ENCODE measurements around the gene ACLY.
A peak's percentile ranks its signal among the peaks of the same experiment; 100 is the strongest.
"Not testable (repeated sequence)": the region's sequence is repeated elsewhere in the genome, so short reads cannot be mapped to it uniquely, and the experiment has no call there.

Gene ACLY

DNA sequence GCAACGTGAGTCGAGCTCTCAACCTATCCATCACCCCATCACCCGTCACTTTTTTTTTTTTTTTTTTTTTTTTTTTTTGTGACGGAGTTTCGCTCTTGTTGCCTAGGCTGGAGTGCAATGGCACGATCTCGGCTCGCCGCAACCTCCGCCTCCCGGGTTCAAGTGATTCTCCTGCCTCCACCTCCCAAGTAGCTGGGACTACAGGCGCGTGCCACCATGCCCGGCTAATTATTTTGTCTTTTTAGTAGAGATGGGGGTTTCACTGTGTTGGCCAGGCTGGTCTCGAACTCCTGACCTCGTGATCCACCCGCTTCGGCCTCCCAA lies 12.0 kb upstream of the ACLY start:
- POLR2A ChIA-PET = interaction anchor here (0.5 to 2.8 kb wide), 21 partner anchors 8 to 1112 kb away, joined by 3 to 73 read pairs (median 4); partner anchors contain the start of genes ACLY, ATP6V0A1, CNP and JUP
- TF ChIP-seq, protein P1, sequence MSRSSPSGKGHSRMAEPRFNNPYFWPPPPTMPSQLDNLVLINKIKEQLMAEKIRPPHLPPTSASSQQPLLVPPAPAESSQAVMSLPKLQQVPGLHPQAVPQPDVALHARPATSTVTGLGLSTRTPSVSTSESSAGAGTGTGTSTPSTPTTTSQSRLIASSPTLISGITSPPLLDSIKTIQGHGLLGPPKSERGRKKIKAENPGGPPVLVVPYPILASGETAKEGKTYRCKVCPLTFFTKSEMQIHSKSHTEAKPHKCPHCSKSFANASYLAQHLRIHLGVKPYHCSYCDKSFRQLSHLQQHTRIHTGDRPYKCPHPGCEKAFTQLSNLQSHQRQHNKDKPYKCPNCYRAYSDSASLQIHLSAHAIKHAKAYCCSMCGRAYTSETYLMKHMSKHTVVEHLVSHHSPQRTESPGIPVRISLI (tag by site-specific recombination; IDR thresholded peaks at IDR 0.05) = peak; percentile 98
- H3K27ac ChIP-seq (ENCODE audit: extremely low read depth, low read depth, low read length); H3K4me1 ChIP-seq (ENCODE audit: control insufficient read depth, insufficient read depth, low read length); H3K9me3 ChIP-seq (ENCODE audit: control insufficient read depth, insufficient read depth, low read depth, low read length); H3K36me3 ChIP-seq (ENCODE audit: control insufficient read depth in 2 of 2, insufficient read depth in 1 of 2, low read length in 2 of 2): not testable (repeated sequence)
- CTCF ChIA-PET = interaction anchor here (0.6 to 4.6 kb wide), 9 partner anchors 12 to 1688 kb away, joined by 3 to 26 read pairs (median 4); partner anchors contain the start of genes ACLY and NKIRAS2
- H3K4me3 ChIP-seq (ENCODE audit: low read depth, low read length) = peak overlapping the region; percentile 59

DNA sequence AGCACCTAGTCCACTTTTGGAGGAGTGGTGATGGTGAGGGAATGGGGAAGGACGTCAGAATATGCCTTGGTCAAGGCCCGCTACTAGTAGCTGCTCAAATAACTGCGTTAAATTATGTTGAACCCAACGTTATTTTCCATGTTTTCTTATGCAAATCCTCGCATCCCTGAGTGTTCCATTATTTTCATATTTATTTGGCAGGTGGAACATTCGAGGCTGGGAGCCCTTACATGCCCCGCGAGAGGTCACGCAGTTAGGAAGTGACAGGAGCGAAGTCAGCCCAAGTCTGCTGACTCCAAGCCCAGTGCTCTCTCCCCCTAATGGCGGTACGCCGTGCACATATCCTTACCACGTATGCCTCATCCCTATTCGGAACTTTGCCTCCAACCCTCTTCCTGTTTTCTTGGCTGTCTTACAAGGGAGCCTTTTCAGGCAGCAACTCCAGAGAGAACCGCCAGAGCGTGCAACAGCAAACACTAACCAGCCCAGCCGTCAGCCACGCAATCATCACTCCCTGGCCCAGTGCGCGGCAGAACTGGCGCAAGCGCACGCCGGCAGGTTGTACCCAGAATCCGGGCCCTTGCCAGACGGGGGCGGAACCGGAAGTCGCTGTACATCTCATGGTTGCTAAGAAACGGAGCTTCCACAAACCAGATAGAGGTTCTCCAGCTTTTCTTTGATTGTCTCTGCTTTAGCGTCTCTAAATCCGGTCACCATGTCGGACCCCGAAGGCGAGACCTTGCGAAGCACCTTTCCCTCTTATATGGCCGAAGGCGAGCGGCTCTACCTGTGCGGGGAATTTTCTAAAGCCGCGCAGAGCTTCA lies 11.5 kb upstream of the ACLY start, which contains the start of gene ODAD4:
Gene ODAD4, plus strand, starts transcription at position 609 of the 824 bp plus-strand sequence. Its CDS starts 107 bp downstream, at position 716.
- H3K4me3 ChIP-seq (ENCODE audit: low read depth, low read length) = peak within 1 kb of the TSS; percentile 59
- peaks cover 4% of the 10 kb centered on the region; the same call in 1 of the 2 replicates for H3K4me1 ChIP-seq (ENCODE audit: control insufficient read depth, insufficient read depth, low read length)
- H3K36me3 ChIP-seq (ENCODE audit: control insufficient read depth in 2 of 2, insufficient read depth in 1 of 2, low read length in 2 of 2) = peaks cover 0 to 2% of the 10 kb centered on the region in 2 experiments; a peak in 2 of 3 replicates
- ChIA-PET CTCF (interaction anchor here (0.6 to 4.6 kb wide), 12 partner anchors 12 to 1687 kb away, joined by 3 to 26 read pairs (median 3); partner anchors contain the start of genes ACLY and NKIRAS2), POLR2A (interaction anchor here (0.5 to 2.8 kb wide), 24 partner anchors 9 to 1112 kb away, joined by 3 to 73 read pairs (median 4); partner anchors contain the start of genes ACLY, ATP6V0A1, CNP and JUP)
- peak within 1 kb of the TSS; percentile 54 for H3K27ac ChIP-seq (ENCODE audit: extremely low read depth, low read depth, low read length)
- H3K9me3 ChIP-seq (ENCODE audit: control insufficient read depth, insufficient read depth, low read depth, low read length) = no peaks in the 10 kb centered on the region
- TF ChIP-seq ZNF600 (tag by site-specific recombination; IDR thresholded peaks at IDR 0.05) (peak; percentile 99), ZNF626 (tag by site-specific recombination; IDR thresholded peaks at IDR 0.05) (no peak), GLIS2 (tag by site-specific recombination; IDR thresholded peaks at IDR 0.05) (no peak), REPIN1 (tag by site-specific recombination; IDR thresholded peaks at IDR 0.05; ENCODE audit: low read depth) (peak; percentile 68; the same call in 1 of the 2 replicates), ZNF548 (tag by site-specific recombination; IDR thresholded peaks at IDR 0.05) (no peak), ZFP3 (tag by site-specific recombination; IDR thresholded peaks at IDR 0.05; ENCODE audit: low read depth) (no peak; the same call in 1 of the 2 replicates), ZNF169 (tag by site-specific recombination; IDR thresholded peaks at IDR 0.05) (no peak), ZNF174 (tag by site-specific recombination; IDR thresholded peaks at IDR 0.05) (no peak), ZNF785 (tag by site-specific recombination; IDR thresholded peaks at IDR 0.05) (no peak)
- TF ChIP-seq, protein P2, sequence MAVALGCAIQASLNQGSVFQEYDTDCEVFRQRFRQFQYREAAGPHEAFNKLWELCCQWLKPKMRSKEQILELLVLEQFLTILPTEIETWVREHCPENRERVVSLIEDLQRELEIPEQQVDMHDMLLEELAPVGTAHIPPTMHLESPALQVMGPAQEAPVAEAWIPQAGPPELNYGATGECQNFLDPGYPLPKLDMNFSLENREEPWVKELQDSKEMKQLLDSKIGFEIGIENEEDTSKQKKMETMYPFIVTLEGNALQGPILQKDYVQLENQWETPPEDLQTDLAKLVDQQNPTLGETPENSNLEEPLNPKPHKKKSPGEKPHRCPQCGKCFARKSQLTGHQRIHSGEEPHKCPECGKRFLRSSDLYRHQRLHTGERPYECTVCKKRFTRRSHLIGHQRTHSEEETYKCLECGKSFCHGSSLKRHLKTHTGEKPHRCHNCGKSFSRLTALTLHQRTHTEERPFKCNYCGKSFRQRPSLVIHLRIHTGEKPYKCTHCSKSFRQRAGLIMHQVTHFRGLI (tag by site-specific recombination; IDR thresholded peaks at IDR 0.05) = peak; percentile 75
- TF ChIP-seq, protein P3, sequence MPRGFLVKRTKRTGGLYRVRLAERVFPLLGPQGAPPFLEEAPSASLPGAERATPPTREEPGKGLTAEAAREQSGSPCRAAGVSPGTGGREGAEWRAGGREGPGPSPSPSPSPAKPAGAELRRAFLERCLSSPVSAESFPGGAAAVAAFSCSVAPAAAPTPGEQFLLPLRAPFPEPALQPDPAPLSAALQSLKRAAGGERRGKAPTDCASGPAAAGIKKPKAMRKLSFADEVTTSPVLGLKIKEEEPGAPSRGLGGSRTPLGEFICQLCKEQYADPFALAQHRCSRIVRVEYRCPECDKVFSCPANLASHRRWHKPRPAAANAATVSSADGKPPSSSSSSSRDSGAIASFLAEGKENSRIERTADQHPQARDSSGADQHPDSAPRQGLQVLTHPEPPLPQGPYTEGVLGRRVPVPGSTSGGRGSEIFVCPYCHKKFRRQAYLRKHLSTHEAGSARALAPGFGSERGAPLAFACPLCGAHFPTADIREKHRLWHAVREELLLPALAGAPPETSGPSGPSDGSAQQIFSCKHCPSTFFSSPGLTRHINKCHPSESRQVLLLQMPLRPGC (tag by site-specific recombination; IDR thresholded peaks at IDR 0.05) = peak; percentile 31; the same call in 1 of the 2 replicates
- TF ChIP-seq, protein P4, sequence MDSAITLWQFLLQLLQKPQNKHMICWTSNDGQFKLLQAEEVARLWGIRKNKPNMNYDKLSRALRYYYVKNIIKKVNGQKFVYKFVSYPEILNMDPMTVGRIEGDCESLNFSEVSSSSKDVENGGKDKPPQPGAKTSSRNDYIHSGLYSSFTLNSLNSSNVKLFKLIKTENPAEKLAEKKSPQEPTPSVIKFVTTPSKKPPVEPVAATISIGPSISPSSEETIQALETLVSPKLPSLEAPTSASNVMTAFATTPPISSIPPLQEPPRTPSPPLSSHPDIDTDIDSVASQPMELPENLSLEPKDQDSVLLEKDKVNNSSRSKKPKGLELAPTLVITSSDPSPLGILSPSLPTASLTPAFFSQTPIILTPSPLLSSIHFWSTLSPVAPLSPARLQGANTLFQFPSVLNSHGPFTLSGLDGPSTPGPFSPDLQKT (IDR thresholded peaks at IDR 0.05; ENCODE audit: borderline replicate concordance, low read depth, low read length) = 0 out of 2 replicates have a peak, but pooled peaks have one; percentile 56
- TF ChIP-seq, protein P5, sequence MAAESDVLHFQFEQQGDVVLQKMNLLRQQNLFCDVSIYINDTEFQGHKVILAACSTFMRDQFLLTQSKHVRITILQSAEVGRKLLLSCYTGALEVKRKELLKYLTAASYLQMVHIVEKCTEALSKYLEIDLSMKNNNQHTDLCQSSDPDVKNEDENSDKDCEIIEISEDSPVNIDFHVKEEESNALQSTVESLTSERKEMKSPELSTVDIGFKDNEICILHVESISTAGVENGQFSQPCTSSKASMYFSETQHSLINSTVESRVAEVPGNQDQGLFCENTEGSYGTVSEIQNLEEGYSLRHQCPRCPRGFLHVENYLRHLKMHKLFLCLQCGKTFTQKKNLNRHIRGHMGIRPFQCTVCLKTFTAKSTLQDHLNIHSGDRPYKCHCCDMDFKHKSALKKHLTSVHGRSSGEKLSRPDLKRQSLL (tag by site-specific recombination; IDR thresholded peaks at IDR 0.05) = no peak
- TF ChIP-seq, protein P6, sequence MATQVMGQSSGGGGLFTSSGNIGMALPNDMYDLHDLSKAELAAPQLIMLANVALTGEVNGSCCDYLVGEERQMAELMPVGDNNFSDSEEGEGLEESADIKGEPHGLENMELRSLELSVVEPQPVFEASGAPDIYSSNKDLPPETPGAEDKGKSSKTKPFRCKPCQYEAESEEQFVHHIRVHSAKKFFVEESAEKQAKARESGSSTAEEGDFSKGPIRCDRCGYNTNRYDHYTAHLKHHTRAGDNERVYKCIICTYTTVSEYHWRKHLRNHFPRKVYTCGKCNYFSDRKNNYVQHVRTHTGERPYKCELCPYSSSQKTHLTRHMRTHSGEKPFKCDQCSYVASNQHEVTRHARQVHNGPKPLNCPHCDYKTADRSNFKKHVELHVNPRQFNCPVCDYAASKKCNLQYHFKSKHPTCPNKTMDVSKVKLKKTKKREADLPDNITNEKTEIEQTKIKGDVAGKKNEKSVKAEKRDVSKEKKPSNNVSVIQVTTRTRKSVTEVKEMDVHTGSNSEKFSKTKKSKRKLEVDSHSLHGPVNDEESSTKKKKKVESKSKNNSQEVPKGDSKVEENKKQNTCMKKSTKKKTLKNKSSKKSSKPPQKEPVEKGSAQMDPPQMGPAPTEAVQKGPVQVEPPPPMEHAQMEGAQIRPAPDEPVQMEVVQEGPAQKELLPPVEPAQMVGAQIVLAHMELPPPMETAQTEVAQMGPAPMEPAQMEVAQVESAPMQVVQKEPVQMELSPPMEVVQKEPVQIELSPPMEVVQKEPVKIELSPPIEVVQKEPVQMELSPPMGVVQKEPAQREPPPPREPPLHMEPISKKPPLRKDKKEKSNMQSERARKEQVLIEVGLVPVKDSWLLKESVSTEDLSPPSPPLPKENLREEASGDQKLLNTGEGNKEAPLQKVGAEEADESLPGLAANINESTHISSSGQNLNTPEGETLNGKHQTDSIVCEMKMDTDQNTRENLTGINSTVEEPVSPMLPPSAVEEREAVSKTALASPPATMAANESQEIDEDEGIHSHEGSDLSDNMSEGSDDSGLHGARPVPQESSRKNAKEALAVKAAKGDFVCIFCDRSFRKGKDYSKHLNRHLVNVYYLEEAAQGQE (tag by site-specific recombination; IDR thresholded peaks at IDR 0.05) = no peak
- TF ChIP-seq, protein P7, sequence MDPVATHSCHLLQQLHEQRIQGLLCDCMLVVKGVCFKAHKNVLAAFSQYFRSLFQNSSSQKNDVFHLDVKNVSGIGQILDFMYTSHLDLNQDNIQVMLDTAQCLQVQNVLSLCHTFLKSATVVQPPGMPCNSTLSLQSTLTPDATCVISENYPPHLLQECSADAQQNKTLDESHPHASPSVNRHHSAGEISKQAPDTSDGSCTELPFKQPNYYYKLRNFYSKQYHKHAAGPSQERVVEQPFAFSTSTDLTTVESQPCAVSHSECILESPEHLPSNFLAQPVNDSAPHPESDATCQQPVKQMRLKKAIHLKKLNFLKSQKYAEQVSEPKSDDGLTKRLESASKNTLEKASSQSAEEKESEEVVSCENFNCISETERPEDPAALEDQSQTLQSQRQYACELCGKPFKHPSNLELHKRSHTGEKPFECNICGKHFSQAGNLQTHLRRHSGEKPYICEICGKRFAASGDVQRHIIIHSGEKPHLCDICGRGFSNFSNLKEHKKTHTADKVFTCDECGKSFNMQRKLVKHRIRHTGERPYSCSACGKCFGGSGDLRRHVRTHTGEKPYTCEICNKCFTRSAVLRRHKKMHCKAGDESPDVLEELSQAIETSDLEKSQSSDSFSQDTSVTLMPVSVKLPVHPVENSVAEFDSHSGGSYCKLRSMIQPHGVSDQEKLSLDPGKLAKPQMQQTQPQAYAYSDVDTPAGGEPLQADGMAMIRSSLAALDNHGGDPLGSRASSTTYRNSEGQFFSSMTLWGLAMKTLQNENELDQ (tag by site-specific recombination; IDR thresholded peaks at IDR 0.05; ENCODE audit: low read depth) = no peak
- TF ChIP-seq, protein P8, sequence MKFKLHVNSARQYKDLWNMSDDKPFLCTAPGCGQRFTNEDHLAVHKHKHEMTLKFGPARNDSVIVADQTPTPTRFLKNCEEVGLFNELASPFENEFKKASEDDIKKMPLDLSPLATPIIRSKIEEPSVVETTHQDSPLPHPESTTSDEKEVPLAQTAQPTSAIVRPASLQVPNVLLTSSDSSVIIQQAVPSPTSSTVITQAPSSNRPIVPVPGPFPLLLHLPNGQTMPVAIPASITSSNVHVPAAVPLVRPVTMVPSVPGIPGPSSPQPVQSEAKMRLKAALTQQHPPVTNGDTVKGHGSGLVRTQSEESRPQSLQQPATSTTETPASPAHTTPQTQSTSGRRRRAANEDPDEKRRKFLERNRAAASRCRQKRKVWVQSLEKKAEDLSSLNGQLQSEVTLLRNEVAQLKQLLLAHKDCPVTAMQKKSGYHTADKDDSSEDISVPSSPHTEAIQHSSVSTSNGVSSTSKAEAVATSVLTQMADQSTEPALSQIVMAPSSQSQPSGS (tag by site-specific recombination; IDR thresholded peaks at IDR 0.05; ENCODE audit: low read depth) = no peak

All from HEK293 (cell line).